OCI-LY1 (cell line): ENCODE measurements around the gene RALGPS1.

Experiments used
- H2AFZ ChIP-seq: fragments of 200-600 bp; sonication (generic), shearing (Covaris generic); 2 replicates; pipeline ENCODE4 v1.6.0; 2014; ENCODE audit warnings: antibody characterized with exemption, mild to moderate bottlenecking, low read length
- H3F3A ChIP-seq: fragments of 200-600 bp; sonication (generic), shearing (Covaris generic); 2 replicates; pipeline ENCODE4 v1.6.0; 2014; ENCODE audit warnings: mild to moderate bottlenecking, antibody characterized with exemption, low read length, moderate library complexity; ENCODE audit not compliant: insufficient read depth
- H3K27ac ChIP-seq: fragments of 200-600 bp; sonication (generic); 2 replicates; pipeline ENCODE4 v1.5.1; 2014; ENCODE audit warnings: low read length, mixed run types, mild to moderate bottlenecking, low read depth; ENCODE audit not compliant: poor library complexity, severe bottlenecking
- H3K27me3 ChIP-seq: fragments of 200-600 bp; sonication (generic); 2 replicates; pipeline ENCODE4 v1.6.0; 2014; ENCODE audit warnings: antibody characterized with exemption, mild to moderate bottlenecking, low read length, moderate library complexity; ENCODE audit not compliant: insufficient read depth
- H3K36me3 ChIP-seq: fragments of 200-600 bp; sonication (generic); 2 replicates; pipeline ENCODE4 v1.6.1; 2014; ENCODE audit warnings: mild to moderate bottlenecking, antibody characterized with exemption, low read length, moderate library complexity, mixed read lengths; ENCODE audit not compliant: insufficient read depth
- H3K4me1 ChIP-seq: fragments of 200-600 bp; sonication (generic); 2 replicates; pipeline ENCODE4 v1.5.1; 2014; ENCODE audit warnings: mild to moderate bottlenecking, low read length, moderate library complexity; ENCODE audit not compliant: insufficient read depth, severe bottlenecking
- H3K4me2 ChIP-seq: fragments of 200-600 bp; sonication (generic), shearing (Covaris generic); 2 replicates; pipeline ENCODE4 v1.6.1; 2014; ENCODE audit warnings: low read length
- H3K4me3 ChIP-seq: fragments of 200-600 bp; sonication (generic); 2 replicates; pipeline ENCODE4 v1.5.1; 2014; ENCODE audit warnings: low read length, low read depth, mild to moderate bottlenecking, mixed read lengths; ENCODE audit not compliant: poor library complexity, severe bottlenecking
- H3K79me2 ChIP-seq: fragments of 200-600 bp; shearing (Covaris generic); 2 replicates; pipeline ENCODE4 v1.6.1; 2016; ENCODE audit warnings: mixed run types, low read length, mixed read lengths; ENCODE audit not compliant: insufficient read depth
- H3K9ac ChIP-seq: fragments of 200-600 bp; sonication (generic), shearing (Covaris generic); 2 replicates; pipeline ENCODE4 v1.6.1; 2014; ENCODE audit warnings: mild to moderate bottlenecking, low read length, mixed read lengths
- H3K9me2 ChIP-seq: fragments of 200-600 bp; sonication (generic), shearing (Covaris generic); 2 replicates; pipeline ENCODE4 v1.6.1; 2014; ENCODE audit warnings: low read depth, mild to moderate bottlenecking, low read length, mixed read lengths
- H3K9me3 ChIP-seq: fragments of 200-600 bp; shearing (Covaris generic); 2 replicates; pipeline ENCODE4 v1.6.1; 2014; ENCODE audit warnings: low read length, mixed read lengths
- H4K20me1 ChIP-seq: fragments of 200-600 bp; sonication (generic), shearing (Covaris generic); 2 replicates; pipeline ENCODE4 v1.6.0; 2016; ENCODE audit warnings: mild to moderate bottlenecking, low read length; ENCODE audit not compliant: insufficient read depth
- EZH2 ChIP-seq: fragments of 200-600 bp; sonication (generic), shearing (Covaris generic); IDR thresholded peaks from 2 replicates; pipeline ENCODE4 v1.8.0; 2017; ENCODE audit warnings: borderline replicate concordance, mixed run types, mild to moderate bottlenecking, antibody characterized with exemption, low read length, moderate library complexity, mixed read lengths
- TF ChIP-seq, protein P1 (sequence below): fragments of 200-600 bp; sonication (generic), shearing (Covaris generic); IDR thresholded peaks from 2 replicates; pipeline ENCODE4 v1.5.1; 2017; ENCODE audit warnings: mild to moderate bottlenecking, antibody characterized with exemption, low read length, moderate library complexity, mixed read lengths

Gene RALGPS1

DNA sequence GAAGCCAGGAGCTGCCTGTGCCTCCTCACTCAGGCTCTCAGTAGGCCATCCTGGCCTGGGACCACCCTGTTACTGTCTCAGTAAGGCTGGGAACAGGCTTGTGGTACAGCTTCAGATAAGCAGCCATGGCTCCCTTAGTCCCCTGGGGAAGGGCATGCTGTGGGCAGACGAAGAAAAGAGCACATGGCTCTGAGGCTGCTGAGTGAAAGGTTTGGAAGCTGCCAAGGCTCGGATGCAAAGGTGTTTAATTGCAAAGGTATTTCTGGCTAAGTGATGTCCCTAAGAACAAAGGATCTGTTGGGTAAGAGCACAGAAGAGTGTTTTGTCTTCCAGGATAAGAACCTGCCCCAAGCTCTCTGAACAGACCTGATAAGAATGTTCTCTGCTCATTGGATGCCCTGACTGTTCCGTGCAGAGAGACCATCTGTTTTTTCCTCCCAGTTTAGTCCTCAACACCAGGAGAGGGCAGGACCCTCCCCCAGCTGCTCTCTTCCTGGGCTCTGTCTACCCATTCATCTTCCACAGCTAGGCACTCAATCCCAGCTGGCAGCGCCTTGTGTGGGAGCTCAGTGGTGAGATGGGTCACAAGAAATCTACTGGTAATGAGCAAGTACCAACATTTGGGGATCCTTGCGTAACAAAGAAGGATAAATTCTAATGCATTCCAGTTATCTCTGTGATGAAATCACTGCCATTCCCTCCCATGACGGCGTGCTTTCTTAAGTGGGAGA lies 190.2 kb downstream of the RALGPS1 start:
- Histone ChIP-seq H3K27me3 (no peaks in the 10 kb centered on the region), H3K9ac (no peak overlapping the region), H3F3A (no peaks in the 10 kb centered on the region), H4K20me1 (no peaks in the 10 kb centered on the region), H2AFZ (no peak overlapping the region), H3K9me2 (no peaks in the 10 kb centered on the region), H3K27ac (no peak overlapping the region), H3K4me3 (no peak overlapping the region), H3K4me1 (no peaks in the 10 kb centered on the region), H3K4me2 (no peak overlapping the region), H3K79me2 (no peaks in the 10 kb centered on the region), H3K36me3 (no peaks in the 10 kb centered on the region), H3K9me3 (no peaks in the 10 kb centered on the region)
- TF ChIP-seq, protein P1, sequence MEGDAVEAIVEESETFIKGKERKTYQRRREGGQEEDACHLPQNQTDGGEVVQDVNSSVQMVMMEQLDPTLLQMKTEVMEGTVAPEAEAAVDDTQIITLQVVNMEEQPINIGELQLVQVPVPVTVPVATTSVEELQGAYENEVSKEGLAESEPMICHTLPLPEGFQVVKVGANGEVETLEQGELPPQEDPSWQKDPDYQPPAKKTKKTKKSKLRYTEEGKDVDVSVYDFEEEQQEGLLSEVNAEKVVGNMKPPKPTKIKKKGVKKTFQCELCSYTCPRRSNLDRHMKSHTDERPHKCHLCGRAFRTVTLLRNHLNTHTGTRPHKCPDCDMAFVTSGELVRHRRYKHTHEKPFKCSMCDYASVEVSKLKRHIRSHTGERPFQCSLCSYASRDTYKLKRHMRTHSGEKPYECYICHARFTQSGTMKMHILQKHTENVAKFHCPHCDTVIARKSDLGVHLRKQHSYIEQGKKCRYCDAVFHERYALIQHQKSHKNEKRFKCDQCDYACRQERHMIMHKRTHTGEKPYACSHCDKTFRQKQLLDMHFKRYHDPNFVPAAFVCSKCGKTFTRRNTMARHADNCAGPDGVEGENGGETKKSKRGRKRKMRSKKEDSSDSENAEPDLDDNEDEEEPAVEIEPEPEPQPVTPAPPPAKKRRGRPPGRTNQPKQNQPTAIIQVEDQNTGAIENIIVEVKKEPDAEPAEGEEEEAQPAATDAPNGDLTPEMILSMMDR, result no peak
- no peak for TF ChIP-seq EZH2

DNA sequence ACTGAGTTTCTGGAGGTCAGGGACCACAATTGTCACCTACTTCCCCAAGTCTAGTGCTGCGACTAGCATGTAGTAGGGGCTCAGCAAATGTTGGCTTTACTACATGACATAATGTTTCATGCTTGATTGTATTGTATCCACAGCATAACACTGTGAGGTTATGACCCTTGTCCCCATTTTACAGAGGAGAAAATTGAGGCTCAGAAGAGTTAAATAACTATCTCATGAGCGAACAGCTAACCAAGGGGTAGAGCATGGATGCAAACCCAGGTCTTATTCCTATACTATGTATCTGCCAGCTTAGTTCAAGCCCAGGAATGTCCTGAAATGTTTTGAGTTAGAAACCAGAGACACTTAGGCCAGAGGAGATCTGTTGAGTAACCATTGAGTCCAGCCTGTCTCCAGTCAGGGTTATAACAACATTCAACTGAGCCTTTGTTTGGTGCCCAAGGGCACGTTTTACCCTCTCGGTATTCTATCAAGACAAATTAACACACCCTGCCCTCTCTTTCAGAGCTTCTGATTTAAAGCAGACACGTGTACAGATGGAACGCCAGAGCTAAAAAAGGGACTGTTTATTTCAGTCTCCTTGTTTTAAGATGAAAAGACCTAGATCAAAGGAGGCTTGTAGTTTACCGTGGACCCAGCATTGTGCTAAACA lies 191.4 kb downstream of the RALGPS1 start:
- no peak for TF ChIP-seq EZH2
- TF ChIP-seq, protein P1, result no peak

DNA sequence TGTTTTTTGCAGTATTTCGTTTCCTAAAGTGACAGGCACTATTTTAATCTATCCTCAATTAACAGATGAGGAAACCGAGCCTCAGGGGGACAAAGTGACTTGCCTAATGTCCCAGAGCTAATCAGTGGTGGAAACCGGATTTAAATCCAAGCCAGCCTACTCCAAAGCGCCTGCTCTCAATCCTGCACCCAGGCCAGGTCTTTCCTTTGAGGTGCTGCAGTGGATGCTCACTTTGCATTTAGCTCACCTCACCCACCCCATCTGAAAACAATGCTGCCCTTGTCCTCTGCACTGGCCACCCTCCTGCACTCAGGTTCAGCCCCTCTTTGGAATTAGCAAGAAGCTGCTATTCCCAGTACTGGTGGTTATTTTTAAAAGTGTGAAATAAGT lies 191.9 kb downstream of the RALGPS1 start:
- Histone ChIP-seq H3K36me3 (no peaks in the 10 kb centered on the region), H4K20me1 (no peaks in the 10 kb centered on the region), H3K4me3 (no peak overlapping the region), H2AFZ (no peak overlapping the region), H3F3A (no peaks in the 10 kb centered on the region), H3K9me3 (no peaks in the 10 kb centered on the region), H3K27me3 (no peaks in the 10 kb centered on the region), H3K4me2 (no peak overlapping the region), H3K9ac (no peak overlapping the region), H3K4me1 (no peaks in the 10 kb centered on the region), H3K27ac (no peak overlapping the region), H3K9me2 (no peaks in the 10 kb centered on the region), H3K79me2 (no peaks in the 10 kb centered on the region)
- TF ChIP-seq EZH2, result no peak
- TF ChIP-seq, protein P1, result no peak

More for the DNA sequence above, 191.4 kb downstream of the RALGPS1 start:
- Histone ChIP-seq H3K4me1 (no peaks in the 10 kb centered on the region), H3F3A (no peaks in the 10 kb centered on the region), H3K9me2 (no peaks in the 10 kb centered on the region), H3K4me2 (no peak overlapping the region), H3K79me2 (no peaks in the 10 kb centered on the region), H3K27me3 (no peaks in the 10 kb centered on the region), H2AFZ (no peak overlapping the region), H3K27ac (no peak overlapping the region), H3K4me3 (no peak overlapping the region), H3K9ac (no peak overlapping the region), H3K9me3 (no peaks in the 10 kb centered on the region), H4K20me1 (no peaks in the 10 kb centered on the region), H3K36me3 (no peaks in the 10 kb centered on the region)
